Measurements from ENCODE around the gene SORBS1.

- TF ChIP-seq CTCF (IDR thresholded peaks at IDR 0.05) (no peak), POLR2A (IDR thresholded peaks at IDR 0.05) (no peak)
These were observed 119.6 kb downstream of the SORBS1 start for GRCh38 chr10:95441547-95441923.

All from body of pancreas (tissue), 4 donors.